ENCODE measurements around the gene GDPD5. TPM values are rescaled to one million over a fixed set of nuclear protein-coding genes. Genes with fewer than 3 reads are reported as not detected.

Gene GDPD5
- total RNA-seq, 1 experiment from 2014 or later, result 12.2 TPM

DNA sequence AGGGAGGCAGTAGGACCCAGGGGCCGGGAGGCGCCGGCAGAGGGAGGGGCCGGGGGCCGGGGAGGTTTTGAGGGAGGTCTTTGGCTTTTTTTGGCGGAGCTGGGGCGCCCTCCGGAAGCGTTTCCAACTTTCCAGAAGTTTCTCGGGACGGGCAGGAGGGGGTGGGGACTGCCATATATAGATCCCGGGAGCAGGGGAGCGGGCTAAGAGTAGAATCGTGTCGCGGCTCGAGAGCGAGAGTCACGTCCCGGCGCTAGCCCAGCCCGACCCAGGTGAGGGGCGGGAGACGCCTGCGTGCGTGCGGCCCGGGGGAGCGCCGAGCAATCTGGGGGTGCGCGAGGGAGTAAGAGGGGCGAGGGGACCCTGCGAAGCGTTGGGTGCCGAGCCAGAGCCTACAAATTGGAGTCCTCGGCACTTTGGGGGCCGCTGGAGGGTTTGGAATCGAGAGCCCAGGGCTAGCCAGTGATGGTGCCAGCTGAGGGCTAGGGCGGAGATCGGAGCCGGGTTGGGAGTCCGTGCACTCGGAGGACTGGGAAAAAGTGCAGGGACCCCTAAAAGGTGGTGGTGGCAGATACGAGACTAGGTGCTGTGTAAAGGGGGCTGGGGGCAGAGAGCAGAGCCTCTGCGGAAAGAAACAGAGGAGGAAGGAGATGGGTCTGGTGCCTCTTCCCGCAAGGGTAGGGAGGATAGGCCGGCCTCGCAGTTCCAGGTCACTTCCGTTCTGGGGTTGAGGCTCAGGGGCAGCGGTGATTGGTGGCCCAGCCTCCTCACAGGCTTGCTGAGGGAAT, 36.5 kb upstream of the GDPD5 start, which contains the start of gene SERPINH1 (continued):
- TF ChIP-seq, protein P1, sequence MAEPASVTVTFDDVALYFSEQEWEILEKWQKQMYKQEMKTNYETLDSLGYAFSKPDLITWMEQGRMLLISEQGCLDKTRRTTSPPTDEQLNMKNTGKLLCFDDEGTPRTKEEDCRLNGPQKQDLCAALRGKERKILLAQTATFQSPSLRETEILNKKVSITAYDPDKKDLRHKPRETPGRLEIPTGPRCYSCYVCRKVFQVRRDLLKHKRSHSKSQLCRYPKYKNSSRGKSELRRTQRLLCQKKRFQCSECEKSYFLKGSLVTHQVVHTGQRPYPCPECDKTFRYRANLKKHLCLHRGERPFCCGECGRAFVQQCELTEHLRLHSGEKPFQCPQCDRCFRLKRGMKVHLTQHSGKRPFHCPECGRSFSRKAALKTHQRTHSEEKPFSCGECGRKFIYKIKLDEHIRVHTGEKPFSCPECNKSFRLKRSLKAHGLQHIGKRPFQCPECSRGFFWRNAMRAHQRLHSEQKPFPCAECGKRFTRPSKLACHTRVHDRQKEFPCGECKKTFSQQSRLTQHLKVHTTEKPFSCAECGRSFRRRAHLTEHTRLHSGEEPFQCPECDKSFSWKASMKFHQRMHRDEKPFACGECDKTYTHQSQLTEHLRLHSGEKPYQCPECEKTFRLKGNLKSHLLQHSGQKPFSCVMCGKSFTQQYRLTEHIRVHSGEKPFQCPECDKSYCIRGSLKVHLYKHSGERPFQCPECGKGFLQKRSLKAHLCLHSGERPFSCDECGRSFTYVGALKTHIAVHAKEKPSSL (CRISPR knock-in tag; conservative IDR thresholded peaks at IDR 0.05), result no peak
- TF ChIP-seq NR1H2 (CRISPR knock-in tag; IDR thresholded peaks at IDR 0.05) (no peak), KAT7 (CRISPR knock-in tag; IDR thresholded peaks at IDR 0.05; ENCODE audit: borderline replicate concordance) (no peak), HMGA2 (CRISPR knock-in tag; IDR thresholded peaks at IDR 0.05) (no peak), NR3C1 (CRISPR knock-in tag; conservative IDR thresholded peaks at IDR 0.05; ENCODE audit: low read depth) (no peak), ESRRA (CRISPR knock-in tag; IDR thresholded peaks at IDR 0.05; ENCODE audit: borderline replicate concordance) (no peak), IRF2 (CRISPR knock-in tag; IDR thresholded peaks at IDR 0.05; ENCODE audit: borderline replicate concordance, low read depth) (no peak), ETV6 (CRISPR knock-in tag; IDR thresholded peaks at IDR 0.05) (peak; percentile 79; the same call in 1 of the 2 replicates)
- TF ChIP-seq, protein P2, sequence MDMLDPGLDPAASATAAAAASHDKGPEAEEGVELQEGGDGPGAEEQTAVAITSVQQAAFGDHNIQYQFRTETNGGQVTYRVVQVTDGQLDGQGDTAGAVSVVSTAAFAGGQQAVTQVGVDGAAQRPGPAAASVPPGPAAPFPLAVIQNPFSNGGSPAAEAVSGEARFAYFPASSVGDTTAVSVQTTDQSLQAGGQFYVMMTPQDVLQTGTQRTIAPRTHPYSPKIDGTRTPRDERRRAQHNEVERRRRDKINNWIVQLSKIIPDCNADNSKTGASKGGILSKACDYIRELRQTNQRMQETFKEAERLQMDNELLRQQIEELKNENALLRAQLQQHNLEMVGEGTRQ (CRISPR knock-in tag; IDR thresholded peaks at IDR 0.05), result no peak
- TF ChIP-seq, protein P3, sequence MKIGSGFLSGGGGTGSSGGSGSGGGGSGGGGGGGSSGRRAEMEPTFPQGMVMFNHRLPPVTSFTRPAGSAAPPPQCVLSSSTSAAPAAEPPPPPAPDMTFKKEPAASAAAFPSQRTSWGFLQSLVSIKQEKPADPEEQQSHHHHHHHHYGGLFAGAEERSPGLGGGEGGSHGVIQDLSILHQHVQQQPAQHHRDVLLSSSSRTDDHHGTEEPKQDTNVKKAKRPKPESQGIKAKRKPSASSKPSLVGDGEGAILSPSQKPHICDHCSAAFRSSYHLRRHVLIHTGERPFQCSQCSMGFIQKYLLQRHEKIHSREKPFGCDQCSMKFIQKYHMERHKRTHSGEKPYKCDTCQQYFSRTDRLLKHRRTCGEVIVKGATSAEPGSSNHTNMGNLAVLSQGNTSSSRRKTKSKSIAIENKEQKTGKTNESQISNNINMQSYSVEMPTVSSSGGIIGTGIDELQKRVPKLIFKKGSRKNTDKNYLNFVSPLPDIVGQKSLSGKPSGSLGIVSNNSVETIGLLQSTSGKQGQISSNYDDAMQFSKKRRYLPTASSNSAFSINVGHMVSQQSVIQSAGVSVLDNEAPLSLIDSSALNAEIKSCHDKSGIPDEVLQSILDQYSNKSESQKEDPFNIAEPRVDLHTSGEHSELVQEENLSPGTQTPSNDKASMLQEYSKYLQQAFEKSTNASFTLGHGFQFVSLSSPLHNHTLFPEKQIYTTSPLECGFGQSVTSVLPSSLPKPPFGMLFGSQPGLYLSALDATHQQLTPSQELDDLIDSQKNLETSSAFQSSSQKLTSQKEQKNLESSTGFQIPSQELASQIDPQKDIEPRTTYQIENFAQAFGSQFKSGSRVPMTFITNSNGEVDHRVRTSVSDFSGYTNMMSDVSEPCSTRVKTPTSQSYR (CRISPR knock-in tag; IDR thresholded peaks at IDR 0.05), result 0 out of 2 replicates have a peak, but pooled peaks have one; percentile 18
- TF ChIP-seq, protein P4, sequence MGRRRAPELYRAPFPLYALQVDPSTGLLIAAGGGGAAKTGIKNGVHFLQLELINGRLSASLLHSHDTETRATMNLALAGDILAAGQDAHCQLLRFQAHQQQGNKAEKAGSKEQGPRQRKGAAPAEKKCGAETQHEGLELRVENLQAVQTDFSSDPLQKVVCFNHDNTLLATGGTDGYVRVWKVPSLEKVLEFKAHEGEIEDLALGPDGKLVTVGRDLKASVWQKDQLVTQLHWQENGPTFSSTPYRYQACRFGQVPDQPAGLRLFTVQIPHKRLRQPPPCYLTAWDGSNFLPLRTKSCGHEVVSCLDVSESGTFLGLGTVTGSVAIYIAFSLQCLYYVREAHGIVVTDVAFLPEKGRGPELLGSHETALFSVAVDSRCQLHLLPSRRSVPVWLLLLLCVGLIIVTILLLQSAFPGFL (CRISPR knock-in tag; IDR thresholded peaks at IDR 0.05; ENCODE audit: borderline replicate concordance), result no peak
- TF ChIP-seq, protein P5, sequence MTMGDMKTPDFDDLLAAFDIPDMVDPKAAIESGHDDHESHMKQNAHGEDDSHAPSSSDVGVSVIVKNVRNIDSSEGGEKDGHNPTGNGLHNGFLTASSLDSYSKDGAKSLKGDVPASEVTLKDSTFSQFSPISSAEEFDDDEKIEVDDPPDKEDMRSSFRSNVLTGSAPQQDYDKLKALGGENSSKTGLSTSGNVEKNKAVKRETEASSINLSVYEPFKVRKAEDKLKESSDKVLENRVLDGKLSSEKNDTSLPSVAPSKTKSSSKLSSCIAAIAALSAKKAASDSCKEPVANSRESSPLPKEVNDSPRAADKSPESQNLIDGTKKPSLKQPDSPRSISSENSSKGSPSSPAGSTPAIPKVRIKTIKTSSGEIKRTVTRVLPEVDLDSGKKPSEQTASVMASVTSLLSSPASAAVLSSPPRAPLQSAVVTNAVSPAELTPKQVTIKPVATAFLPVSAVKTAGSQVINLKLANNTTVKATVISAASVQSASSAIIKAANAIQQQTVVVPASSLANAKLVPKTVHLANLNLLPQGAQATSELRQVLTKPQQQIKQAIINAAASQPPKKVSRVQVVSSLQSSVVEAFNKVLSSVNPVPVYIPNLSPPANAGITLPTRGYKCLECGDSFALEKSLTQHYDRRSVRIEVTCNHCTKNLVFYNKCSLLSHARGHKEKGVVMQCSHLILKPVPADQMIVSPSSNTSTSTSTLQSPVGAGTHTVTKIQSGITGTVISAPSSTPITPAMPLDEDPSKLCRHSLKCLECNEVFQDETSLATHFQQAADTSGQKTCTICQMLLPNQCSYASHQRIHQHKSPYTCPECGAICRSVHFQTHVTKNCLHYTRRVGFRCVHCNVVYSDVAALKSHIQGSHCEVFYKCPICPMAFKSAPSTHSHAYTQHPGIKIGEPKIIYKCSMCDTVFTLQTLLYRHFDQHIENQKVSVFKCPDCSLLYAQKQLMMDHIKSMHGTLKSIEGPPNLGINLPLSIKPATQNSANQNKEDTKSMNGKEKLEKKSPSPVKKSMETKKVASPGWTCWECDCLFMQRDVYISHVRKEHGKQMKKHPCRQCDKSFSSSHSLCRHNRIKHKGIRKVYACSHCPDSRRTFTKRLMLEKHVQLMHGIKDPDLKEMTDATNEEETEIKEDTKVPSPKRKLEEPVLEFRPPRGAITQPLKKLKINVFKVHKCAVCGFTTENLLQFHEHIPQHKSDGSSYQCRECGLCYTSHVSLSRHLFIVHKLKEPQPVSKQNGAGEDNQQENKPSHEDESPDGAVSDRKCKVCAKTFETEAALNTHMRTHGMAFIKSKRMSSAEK (CRISPR knock-in tag; IDR thresholded peaks at IDR 0.05; ENCODE audit: borderline replicate concordance), result no peak
- TF ChIP-seq, protein P6, sequence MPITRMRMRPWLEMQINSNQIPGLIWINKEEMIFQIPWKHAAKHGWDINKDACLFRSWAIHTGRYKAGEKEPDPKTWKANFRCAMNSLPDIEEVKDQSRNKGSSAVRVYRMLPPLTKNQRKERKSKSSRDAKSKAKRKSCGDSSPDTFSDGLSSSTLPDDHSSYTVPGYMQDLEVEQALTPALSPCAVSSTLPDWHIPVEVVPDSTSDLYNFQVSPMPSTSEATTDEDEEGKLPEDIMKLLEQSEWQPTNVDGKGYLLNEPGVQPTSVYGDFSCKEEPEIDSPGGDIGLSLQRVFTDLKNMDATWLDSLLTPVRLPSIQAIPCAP (CRISPR knock-in tag; IDR thresholded peaks at IDR 0.05), result no peak
